PFSK-1 (cell line): Measurements from ENCODE around the gene RDH16.

Source experiments
- FOXP2 ChIP-seq: optimal IDR thresholded peaks from 2 replicates; pipeline ENCODE3; 2011; ENCODE audit warnings: borderline replicate concordance, control low read depth, inconsistent platforms; ENCODE audit not compliant: insufficient read depth; ENCODE audit errors: extremely low read length, extremely low read depth
- POLR2AphosphoS5 ChIP-seq: IDR thresholded peaks from 2 replicates; pipeline ENCODE4 v1.6.1; 2012; ENCODE audit warnings: low read depth, mild to moderate bottlenecking, control low read depth, low read length, moderate library complexity
- SIN3A ChIP-seq: IDR thresholded peaks from 2 replicates; pipeline ENCODE4 v1.6.1; 2012; ENCODE audit warnings: mild to moderate bottlenecking, low read length, moderate library complexity, borderline replicate concordance; ENCODE audit not compliant: insufficient read depth
- TAF1 ChIP-seq: IDR thresholded peaks from 2 replicates; pipeline ENCODE4 v1.6.1; 2012; ENCODE audit warnings: low read length, control low read depth, borderline replicate concordance; ENCODE audit not compliant: insufficient read depth
- TF ChIP-seq, protein P1 (sequence below), 2 experiments: IDR thresholded peaks; 2 replicates each; pipeline versions ENCODE4 v1.6.1 to v1.8.0; 2011 to 2012; ENCODE audit warnings: low read depth in 2 of 2, low read length in 2 of 2, control low read depth in 1 of 2, inconsistent platforms in 1 of 2, mild to moderate bottlenecking in 1 of 2, moderate library complexity in 1 of 2; ENCODE audit not compliant: insufficient read depth in 1 of 2

RDH16 gene

DNA sequence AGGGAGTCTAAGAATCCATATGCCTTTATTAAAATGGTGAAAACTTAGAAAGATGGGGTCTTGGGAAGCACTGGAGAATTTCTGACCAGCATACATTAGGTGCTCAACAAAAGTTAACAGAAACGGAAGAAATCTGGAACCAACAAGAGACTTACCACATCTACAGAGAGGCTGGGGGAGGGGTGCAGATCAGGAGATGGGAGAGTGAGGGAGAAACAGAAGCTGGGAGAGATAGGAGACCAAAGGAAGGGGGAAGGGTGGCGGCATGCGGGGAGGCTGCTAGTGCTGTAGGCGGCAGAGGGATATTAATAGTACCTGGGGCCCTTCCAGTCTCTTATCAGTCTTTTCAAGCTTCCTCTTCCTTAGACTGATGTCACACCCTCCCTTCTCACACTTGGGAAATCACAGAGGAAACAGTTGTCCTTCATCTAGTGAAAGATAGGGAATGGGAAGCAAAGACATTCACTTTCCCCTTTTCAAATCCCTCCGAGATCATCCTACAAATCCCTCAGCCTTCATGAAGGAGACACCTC lies 30.9 kb upstream of the RDH16 start:
- TF ChIP-seq POLR2AphosphoS5 = no peak

DNA sequence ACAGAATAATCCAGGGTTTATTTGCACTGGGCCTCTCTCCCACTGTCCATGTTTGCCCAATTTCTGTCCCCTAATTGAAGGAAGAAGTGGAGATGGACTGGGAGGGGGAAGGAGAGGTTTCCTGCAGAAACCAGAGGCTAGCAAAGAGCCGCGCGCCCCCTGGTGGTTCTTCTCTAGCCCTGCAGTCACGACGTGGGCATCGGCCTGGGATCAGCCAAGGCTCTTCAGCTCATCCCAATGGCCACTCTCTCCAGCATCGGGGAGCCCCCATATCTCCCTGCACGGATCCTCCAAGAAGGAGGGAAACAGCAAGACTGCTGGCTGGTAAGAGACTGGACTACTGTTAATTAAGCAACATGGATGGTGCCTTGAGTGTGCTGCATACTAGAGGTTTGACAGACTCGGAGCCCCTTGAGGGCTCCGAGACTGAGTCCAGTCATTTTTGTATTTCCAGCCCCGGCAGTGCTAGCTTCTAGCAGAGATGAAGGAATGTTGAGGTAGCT lies 30.2 kb upstream of the RDH16 start:
- TF ChIP-seq FOXP2 = no peak
- TF ChIP-seq, protein P1, sequence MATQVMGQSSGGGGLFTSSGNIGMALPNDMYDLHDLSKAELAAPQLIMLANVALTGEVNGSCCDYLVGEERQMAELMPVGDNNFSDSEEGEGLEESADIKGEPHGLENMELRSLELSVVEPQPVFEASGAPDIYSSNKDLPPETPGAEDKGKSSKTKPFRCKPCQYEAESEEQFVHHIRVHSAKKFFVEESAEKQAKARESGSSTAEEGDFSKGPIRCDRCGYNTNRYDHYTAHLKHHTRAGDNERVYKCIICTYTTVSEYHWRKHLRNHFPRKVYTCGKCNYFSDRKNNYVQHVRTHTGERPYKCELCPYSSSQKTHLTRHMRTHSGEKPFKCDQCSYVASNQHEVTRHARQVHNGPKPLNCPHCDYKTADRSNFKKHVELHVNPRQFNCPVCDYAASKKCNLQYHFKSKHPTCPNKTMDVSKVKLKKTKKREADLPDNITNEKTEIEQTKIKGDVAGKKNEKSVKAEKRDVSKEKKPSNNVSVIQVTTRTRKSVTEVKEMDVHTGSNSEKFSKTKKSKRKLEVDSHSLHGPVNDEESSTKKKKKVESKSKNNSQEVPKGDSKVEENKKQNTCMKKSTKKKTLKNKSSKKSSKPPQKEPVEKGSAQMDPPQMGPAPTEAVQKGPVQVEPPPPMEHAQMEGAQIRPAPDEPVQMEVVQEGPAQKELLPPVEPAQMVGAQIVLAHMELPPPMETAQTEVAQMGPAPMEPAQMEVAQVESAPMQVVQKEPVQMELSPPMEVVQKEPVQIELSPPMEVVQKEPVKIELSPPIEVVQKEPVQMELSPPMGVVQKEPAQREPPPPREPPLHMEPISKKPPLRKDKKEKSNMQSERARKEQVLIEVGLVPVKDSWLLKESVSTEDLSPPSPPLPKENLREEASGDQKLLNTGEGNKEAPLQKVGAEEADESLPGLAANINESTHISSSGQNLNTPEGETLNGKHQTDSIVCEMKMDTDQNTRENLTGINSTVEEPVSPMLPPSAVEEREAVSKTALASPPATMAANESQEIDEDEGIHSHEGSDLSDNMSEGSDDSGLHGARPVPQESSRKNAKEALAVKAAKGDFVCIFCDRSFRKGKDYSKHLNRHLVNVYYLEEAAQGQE (IDR thresholded peaks at IDR 0.05; ENCODE audit: insufficient read depth in 1 of 2, low read depth in 2 of 2, low read length in 2 of 2) = no peak
- no peak for TF ChIP-seq POLR2AphosphoS5
- TF ChIP-seq TAF1 = no peak
- TF ChIP-seq SIN3A = no peak

DNA sequence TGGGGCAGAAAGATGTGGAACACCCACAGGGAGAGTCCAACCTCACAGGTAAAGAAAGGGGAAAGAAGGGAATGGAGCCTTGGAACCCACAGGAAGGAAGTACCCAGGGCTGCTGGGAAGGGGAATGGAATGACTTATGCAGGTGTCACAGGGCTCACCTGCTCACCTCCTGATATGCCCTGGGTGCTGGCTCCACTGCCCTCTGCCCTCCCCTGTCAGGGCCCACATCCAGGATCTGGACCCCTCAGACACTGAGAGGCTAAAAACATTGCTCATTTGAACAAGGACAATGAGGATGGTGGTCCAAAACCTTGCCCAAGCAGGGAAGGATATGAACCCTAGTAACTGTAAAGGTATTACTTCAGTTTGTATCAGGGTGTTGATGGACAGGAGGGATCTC lies 29.6 kb upstream of the RDH16 start:
- no peak for TF ChIP-seq FOXP2
- TF ChIP-seq POLR2AphosphoS5 = no peak
- TF ChIP-seq, protein P1 (IDR thresholded peaks at IDR 0.05; ENCODE audit: insufficient read depth in 1 of 2, low read depth in 2 of 2, low read length in 2 of 2) = no peak
- no peak for TF ChIP-seq TAF1
- no peak for TF ChIP-seq SIN3A

DNA sequence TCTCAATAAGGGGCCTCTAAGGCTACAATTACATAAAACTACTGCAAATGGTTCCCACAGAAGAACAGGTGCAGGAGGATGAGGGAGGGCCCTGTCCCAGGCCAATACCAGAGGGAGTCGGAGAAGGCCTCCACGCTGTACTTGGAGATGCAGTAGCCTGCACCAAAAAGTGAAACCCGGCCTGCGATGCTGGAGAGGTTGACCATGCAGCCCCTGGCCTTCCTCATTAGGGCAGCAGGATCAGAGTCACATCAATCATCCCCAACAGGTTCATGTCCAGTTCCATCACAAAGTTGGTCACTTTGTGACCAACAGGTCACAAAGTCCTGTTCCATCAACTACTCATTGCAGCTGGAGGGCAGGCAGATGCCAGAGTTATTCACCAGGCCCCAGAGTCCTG lies 26.0 kb upstream of the RDH16 start:
- TF ChIP-seq FOXP2 (no peak), POLR2AphosphoS5 (no peak), SIN3A (no peak), TAF1 (no peak)
- TF ChIP-seq, protein P1 (IDR thresholded peaks at IDR 0.05; ENCODE audit: insufficient read depth in 1 of 2, low read depth in 2 of 2, low read length in 2 of 2) = no peak

DNA sequence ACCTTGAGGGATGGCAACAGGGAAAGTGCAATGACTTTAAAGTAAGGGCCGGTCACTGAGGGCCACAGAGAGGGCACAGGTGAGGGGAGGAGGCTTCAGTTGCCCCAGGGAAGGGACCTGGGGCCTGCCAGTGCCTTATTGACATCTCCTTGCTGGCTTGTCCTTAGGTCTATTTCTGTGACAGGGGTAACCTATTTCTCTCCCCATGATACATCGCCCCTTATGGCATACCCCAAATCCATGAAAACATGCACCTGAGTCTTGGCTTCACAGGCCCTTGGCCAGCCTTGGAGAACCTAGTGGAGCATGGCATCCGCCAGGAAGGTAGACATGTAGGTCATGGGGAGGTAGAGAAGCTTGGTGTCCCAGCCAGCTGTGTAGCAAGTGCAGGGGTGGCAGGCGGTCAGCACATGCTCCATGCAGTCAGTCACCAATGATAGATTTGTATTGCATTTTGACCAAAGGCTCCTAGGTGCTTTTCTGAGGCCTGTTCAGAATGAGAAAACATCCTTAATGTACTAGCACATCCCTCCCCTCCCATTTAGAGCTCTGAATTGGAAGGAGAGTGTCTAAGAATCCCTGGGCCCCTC lies 23.6 kb upstream of the RDH16 start:
- TF ChIP-seq POLR2AphosphoS5 (no peak), SIN3A (no peak)

DNA sequence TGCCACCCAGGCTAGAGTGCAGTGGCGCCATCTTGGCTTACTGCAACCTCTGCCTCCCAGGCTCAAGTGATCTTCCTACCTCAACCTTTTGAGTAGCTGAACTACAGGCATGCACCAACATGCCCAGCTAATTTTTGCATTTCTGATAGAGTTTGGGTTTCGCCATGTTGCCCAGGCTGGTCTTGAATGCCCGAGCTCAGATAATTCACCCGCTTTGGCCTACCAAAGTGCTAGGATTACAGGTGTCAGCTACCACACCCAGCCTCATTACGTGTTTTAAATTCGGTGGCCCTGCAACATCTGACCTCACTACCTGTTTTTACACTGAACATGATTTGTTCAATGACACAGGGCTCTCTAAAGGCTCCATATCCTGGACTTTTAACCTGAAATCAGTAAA lies 22.9 kb upstream of the RDH16 start:
- TF ChIP-seq, protein P1 (IDR thresholded peaks at IDR 0.05; ENCODE audit: insufficient read depth in 1 of 2, low read depth in 2 of 2, low read length in 2 of 2) = no peak
- TF ChIP-seq POLR2AphosphoS5 = no peak
- no peak for TF ChIP-seq TAF1
- no peak for TF ChIP-seq SIN3A
- TF ChIP-seq FOXP2 = no peak
